Epithelial cell of esophagus (primary cell): ENCODE results near the gene IQGAP2.

Experiments
- DNase-seq: peaks from one replicate; pipeline ENCODE4 v3.0.0; 2010; ENCODE audit warnings: low read depth
- H3K4me3 ChIP-seq: 2 replicates; pipeline ENCODE4 v1.5.1; 2011; ENCODE audit warnings: mild to moderate bottlenecking, low read length, control low read depth
- TF ChIP-seq, protein P1 (sequence below): IDR thresholded peaks from 2 replicates; pipeline ENCODE4 v1.5.1; 2011; ENCODE audit warnings: low read depth, mild to moderate bottlenecking, low read length, control low read depth, inconsistent platforms; ENCODE audit not compliant: insufficient read depth; ENCODE audit errors: missing control alignments

IQGAP2 gene

DNA sequence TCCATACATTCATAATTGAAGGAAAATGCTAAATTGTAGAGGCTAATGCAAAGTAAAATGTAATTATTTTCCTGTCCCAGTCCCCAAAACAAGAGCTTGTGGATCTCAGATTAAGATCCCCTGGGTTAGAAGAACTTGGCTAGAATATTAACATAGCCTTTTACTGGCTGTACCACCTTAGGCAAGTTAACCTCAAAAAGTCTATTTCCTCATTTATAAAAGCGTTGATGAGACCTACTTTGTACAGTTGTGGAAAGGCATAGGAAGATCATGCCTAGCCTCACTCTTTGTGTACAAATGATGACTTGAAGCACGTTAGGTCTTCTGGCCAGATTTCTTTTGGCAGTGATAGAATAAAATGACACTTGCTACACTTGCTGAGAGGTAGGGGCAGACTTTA is 122.9 kb downstream of the IQGAP2 start:
- H3K4me3 ChIP-seq: no peak overlapping the region
- no peak for DNase-seq
- TF ChIP-seq, protein P1, sequence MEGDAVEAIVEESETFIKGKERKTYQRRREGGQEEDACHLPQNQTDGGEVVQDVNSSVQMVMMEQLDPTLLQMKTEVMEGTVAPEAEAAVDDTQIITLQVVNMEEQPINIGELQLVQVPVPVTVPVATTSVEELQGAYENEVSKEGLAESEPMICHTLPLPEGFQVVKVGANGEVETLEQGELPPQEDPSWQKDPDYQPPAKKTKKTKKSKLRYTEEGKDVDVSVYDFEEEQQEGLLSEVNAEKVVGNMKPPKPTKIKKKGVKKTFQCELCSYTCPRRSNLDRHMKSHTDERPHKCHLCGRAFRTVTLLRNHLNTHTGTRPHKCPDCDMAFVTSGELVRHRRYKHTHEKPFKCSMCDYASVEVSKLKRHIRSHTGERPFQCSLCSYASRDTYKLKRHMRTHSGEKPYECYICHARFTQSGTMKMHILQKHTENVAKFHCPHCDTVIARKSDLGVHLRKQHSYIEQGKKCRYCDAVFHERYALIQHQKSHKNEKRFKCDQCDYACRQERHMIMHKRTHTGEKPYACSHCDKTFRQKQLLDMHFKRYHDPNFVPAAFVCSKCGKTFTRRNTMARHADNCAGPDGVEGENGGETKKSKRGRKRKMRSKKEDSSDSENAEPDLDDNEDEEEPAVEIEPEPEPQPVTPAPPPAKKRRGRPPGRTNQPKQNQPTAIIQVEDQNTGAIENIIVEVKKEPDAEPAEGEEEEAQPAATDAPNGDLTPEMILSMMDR: no peak

DNA sequence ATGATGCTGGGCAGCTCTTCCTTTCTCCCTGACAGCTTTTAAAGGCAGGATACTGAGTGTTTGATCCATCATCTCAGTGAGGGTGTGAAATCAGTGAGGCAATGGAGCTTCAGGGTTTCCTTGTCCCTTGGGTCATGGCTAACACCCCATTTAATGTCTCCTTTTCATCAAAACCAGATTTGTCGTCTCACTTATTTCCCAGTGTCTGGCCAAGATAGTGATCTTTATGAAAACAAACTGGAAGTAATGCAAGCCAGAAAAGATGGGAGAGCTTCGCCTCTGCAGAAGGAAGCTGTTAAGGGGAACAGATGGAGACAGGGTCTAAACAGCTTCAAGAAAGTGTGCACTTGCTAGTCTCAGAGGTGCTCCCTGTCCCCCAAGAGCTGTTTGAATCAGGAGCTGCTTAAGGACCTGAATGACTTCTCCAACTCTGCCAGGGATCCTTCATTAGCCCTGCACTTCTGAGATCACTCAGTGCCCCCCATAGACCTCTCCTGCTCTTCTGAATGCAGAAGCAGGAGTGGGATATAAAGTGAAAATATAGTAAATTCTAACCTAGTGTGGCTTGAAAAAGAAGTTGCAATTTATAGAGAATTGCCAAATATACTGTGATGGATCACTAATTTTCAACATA is 124.0 kb downstream of the IQGAP2 start:
- H3K4me3 ChIP-seq: no peak overlapping the region
- TF ChIP-seq, protein P1: no peak

DNA sequence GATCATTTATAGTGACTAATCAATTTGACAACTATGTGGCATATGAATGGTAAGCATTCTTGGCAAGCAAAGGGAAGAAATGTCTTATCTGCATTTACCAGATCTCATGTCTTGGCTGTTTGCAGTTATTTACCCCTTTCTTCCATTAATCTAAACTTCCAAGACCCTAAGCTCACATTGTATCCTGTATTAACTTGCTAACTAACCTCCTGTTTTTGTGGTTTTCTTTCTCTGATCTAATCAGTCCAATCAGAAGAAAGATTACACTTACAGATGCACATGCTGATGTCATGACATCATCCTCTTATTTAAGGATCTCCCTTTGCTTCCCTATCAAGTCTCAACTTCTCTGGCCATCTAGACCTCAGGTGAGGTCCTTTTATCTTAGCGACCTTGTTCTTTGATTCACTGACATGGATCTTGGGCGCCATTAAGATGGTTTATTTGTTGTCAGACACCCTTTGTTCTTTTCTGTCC is 124.6 kb downstream of the IQGAP2 start:
- TF ChIP-seq, protein P1: no peak
- peak; percentile 42 for DNase-seq

More for the DNA sequence above, 124.0 kb downstream of the IQGAP2 start:
- DNase-seq: no peak

DNA sequence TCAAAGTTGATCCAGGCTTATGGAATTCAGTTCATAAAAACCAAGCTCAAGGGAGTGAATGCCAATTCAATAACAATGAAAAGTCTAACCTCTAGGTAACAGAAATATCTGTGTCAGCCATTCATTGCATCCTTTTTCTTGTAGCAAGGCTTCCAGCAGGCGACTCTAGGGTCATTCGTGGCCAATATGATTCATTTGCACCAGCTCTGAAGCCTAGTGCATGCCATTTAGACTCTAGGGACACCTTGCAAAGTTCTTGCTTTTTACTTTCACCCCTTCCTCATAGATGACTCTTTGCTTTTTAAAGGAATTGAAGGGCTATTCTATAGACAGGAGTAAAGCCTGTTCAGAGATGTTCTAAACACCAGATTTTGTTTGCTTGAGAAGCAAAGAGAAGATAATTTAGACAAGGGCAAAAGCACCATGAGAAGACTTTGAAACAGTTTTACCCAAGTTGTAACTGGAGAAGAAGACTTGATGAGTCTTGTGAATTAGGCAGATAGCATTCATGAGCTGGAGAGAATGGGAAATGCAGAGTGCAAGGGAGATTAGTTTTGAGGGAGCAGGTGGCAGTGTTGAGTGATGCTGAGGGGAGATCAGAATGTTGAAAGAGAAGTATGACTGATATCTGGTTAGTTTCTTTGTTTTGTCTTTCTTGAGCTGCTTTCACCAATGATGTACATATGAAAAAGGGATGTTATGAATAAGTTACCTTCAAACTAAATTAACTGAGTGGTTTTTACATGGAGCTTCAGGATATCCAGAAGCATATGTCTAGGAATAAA is 125.7 kb downstream of the IQGAP2 start:
- H3K4me3 ChIP-seq: no peak overlapping the region
- TF ChIP-seq, protein P1: no peak
- no peak for DNase-seq

More for the DNA sequence above, 124.6 kb downstream of the IQGAP2 start:
- H3K4me3 ChIP-seq: no peak overlapping the region

DNA sequence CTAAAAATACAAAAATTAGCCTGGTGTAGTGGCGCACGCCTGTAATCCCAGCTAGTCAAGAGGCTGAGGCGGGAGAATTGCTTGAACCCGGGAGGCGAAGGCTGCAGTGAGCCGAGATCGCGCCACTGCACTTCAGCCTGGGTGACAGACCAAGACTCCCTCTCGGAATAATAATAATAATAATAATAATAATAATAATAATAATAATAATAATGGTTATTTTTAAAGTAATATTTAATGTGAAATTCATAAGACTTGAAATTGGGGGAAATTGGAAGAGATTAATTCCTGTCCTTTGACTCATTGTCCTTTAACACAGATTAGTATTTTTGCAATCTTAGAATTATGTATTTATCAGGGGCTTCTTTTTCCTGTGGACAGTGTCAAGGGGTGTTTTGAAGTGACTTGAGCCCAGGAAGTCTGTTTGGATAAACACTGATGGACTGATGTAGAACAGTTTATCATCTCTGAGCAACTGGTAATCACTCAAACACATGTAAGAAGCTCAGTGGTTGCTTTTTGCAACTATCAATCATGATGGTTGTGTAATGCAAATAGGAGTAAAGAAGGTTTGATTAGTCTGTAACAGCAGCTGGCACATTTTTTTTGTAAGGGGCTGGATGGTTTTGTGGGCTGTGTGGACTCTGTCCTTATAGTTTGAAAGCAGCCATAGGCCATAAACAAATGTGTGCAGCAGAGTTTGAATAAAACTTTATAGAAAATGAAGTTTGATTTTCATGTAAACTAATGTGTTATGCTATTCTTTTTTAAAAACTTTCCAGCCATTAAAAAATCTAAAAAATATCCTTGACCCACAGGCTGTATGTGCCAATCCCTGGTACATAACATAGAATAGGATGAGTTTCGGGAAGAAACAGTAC is 126.6 kb downstream of the IQGAP2 start:
- H3K4me3 ChIP-seq: no peak overlapping the region
- DNase-seq: no peak

DNA sequence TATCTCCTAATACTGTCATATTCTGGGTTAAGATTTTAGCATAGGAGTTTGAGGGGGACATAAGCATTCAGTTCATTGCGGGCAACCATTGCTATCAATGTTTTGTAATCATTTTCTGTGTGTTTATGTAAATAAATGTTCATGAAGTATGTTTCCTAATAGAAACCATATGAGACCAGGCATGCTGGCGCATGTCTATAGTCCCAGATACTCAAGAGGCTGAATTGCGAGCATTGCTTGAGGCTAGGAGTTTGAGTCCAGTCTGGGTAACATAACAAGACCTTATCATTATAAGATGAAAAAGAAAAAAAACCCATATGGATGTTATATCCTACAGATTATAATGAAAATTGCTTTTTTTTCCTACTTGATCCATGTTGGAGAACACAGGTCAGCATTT is 129.0 kb downstream of the IQGAP2 start:
- DNase-seq: peak; percentile 62
- no peak overlapping the region for H3K4me3 ChIP-seq
- TF ChIP-seq, protein P1: no peak

More for the DNA sequence above, 126.6 kb downstream of the IQGAP2 start:
- TF ChIP-seq, protein P1: no peak
